ENCODE results near the gene METTL25B.

DNA sequence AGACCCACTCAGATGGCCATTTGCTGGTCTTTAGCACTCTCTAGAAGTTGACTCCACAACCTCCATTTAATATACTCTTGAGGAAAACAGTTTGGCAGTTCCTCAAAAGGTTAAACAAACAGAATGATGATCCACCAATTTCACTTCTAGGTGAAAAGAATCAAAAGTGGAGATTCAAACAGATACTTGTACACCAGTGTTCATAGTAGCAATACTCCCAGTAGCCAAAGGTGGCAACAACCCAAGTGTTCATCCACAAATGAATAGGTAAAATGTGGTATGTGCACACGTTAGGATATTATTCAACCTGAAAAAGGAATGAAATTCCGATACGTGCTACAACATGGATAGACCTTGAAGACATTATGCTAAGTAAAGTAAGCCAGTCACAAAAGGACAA is 45.3 kb downstream of the METTL25B start:
- TF ChIP-seq, protein P1, sequence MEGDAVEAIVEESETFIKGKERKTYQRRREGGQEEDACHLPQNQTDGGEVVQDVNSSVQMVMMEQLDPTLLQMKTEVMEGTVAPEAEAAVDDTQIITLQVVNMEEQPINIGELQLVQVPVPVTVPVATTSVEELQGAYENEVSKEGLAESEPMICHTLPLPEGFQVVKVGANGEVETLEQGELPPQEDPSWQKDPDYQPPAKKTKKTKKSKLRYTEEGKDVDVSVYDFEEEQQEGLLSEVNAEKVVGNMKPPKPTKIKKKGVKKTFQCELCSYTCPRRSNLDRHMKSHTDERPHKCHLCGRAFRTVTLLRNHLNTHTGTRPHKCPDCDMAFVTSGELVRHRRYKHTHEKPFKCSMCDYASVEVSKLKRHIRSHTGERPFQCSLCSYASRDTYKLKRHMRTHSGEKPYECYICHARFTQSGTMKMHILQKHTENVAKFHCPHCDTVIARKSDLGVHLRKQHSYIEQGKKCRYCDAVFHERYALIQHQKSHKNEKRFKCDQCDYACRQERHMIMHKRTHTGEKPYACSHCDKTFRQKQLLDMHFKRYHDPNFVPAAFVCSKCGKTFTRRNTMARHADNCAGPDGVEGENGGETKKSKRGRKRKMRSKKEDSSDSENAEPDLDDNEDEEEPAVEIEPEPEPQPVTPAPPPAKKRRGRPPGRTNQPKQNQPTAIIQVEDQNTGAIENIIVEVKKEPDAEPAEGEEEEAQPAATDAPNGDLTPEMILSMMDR (IDR thresholded peaks at IDR 0.05): no peak
- TF ChIP-seq EZH2 (IDR thresholded peaks at IDR 0.05; ENCODE audit: borderline replicate concordance, insufficient read depth, low read depth, low read length, poor library complexity, severe bottlenecking): no peak

Data from B cell (primary cell).